GM23248 (cell line): ENCODE data around the gene SMG7. TPM values are rescaled to one million over a fixed set of nuclear protein-coding genes. Genes with fewer than 3 reads are reported as not detected.

ENCODE experiments used
- DNase-seq: peaks from one replicate; pipeline ENCODE4 v3.0.0-alpha.2; 2015
- H2AFZ ChIP-seq: fragments of 200-600 bp; sonication (generic); 2 replicates; pipeline ENCODE4 v1.6.1; 2016; ENCODE audit warnings: antibody characterized with exemption
- H3F3A ChIP-seq: fragments of 200-600 bp; sonication (generic); 2 replicates; pipeline ENCODE4 v1.6.1; 2016; ENCODE audit warnings: mild to moderate bottlenecking, antibody characterized with exemption, mixed run types; ENCODE audit not compliant: insufficient read depth
- H3K27ac ChIP-seq: fragments of 200-600 bp; sonication (generic); 2 replicates; pipeline ENCODE4 v1.5.1; 2016; ENCODE audit warnings: mild to moderate bottlenecking
- H3K27me3 ChIP-seq: fragments of 200-600 bp; sonication (generic); replicated peaks from 2 replicates; pipeline ENCODE4 v1.6.1; 2016; ENCODE audit warnings: mild to moderate bottlenecking; ENCODE audit not compliant: insufficient read depth
- H3K36me3 ChIP-seq: fragments of 200-600 bp; sonication (generic); 2 replicates; pipeline ENCODE4 v1.6.1; 2016; ENCODE audit warnings: low read depth, mild to moderate bottlenecking
- H3K4me1 ChIP-seq: fragments of 200-600 bp; sonication (generic); 2 replicates; pipeline ENCODE4 v1.6.1; 2016; ENCODE audit warnings: mild to moderate bottlenecking; ENCODE audit not compliant: insufficient read depth
- H3K4me2 ChIP-seq: fragments of 200-600 bp; sonication (generic); one replicate; pipeline ENCODE4 v1.6.1; 2016; ENCODE audit warnings: mild to moderate bottlenecking; ENCODE audit not compliant: unreplicated experiment
- H3K4me3 ChIP-seq: fragments of 200-600 bp; sonication (generic); 2 replicates; pipeline ENCODE4 v1.5.1; 2016; ENCODE audit warnings: mild to moderate bottlenecking
- H3K79me2 ChIP-seq: fragments of 200-600 bp; sonication (generic); 2 replicates; pipeline ENCODE4 v1.6.1; 2016; ENCODE audit warnings: mild to moderate bottlenecking; ENCODE audit not compliant: insufficient read depth
- H3K9ac ChIP-seq: fragments of 200-600 bp; sonication (generic); 2 replicates; pipeline ENCODE4 v1.6.1; 2016; ENCODE audit warnings: mild to moderate bottlenecking
- H3K9me2 ChIP-seq: fragments of 200-600 bp; sonication (generic); 2 replicates; pipeline ENCODE4 v1.6.1; 2016; ENCODE audit warnings: mixed run types, mild to moderate bottlenecking, moderate library complexity; ENCODE audit not compliant: insufficient read depth
- H3K9me3 ChIP-seq: fragments of 200-600 bp; sonication (generic); one replicate; pipeline ENCODE4 v1.6.1; 2017; ENCODE audit warnings: low read depth
- H4K20me1 ChIP-seq: fragments of 200-600 bp; sonication (generic); 2 replicates; pipeline ENCODE4 v1.6.0; 2016; ENCODE audit not compliant: insufficient read depth
- EZH2 ChIP-seq: fragments of 200-600 bp; sonication (generic); IDR thresholded peaks from 2 replicates; pipeline ENCODE4 v1.6.1; 2018; ENCODE audit warnings: antibody characterized with exemption, mild to moderate bottlenecking; ENCODE audit not compliant: insufficient read depth, poor library complexity, severe bottlenecking
- EZH2phosphoT487 ChIP-seq: fragments of 200-600 bp; sonication (generic); IDR thresholded peaks from 2 replicates; pipeline ENCODE4 v1.6.1; 2018; ENCODE audit warnings: antibody characterized with exemption, moderate library complexity, mild to moderate bottlenecking, low read depth; ENCODE audit not compliant: insufficient read depth
- WGBS, 2 experiments: methylation state at CpG; one replicate each; pipeline ENCODE4 v1.1.6; 2015 to 2017; ENCODE audit warnings: low lambda C conversion rate in 2 of 2, low coverage in 1 of 2; ENCODE audit errors: missing lambda C conversion rate in 2 of 2; 5-methylcytosine and 5-hydroxymethylcytosine counted together
- in situ Hi-C: fragments of 300-500 bp; cut with MboI; formaldehyde crosslinking; loops from 2 replicates; pipeline ENCODE4 v1.15.0; 2020
- polyA plus RNA-seq: library from polyadenylated mRNA; unstranded; fragments of >200 nt; fragmentation: Nextera tagmentation; extraction: Ambion mirVana; gene quantifications from 2 replicates; pipeline ENCODE4 v1.2.1, GENCODE V29; 2016
- total RNA-seq: library from RNA; depleted of rRNA; stranded (reverse); fragments of >200 nt; shearing (Covaris generic); gene quantifications from 2 replicates; pipeline ENCODE4 v1.2.3, GENCODE V29; 2014

The SMG7 gene
- total and polyA plus RNA-seq, 2 experiments from 2014 or later: 18.7 to 32.8 TPM

GRCh38 chr1:183461350-183461749, 10.9 kb upstream of the SMG7 start:
- Histone ChIP-seq H3K79me2 (no peaks in the 10 kb centered on the region), H2AFZ (peak overlapping the region; percentile 17; the same call in 1 of the 2 replicates), H3K4me3 (no peak overlapping the region), H3K4me2 (no peak overlapping the region), H3K27ac (no peak overlapping the region), H3K36me3 (no peaks in the 10 kb centered on the region), H4K20me1 (no peaks in the 10 kb centered on the region), H3K9me3 (no peaks in the 10 kb centered on the region), H3K9ac (no peak overlapping the region), H3K9me2 (no peaks in the 10 kb centered on the region), H3F3A (no peaks in the 10 kb centered on the region), H3K27me3 (0 out of 2 replicates have a peak, but pooled peaks cover 7% of the 10 kb centered on the region), H3K4me1 (no peaks in the 10 kb centered on the region)
- WGBS, 2 experiments: 40 to 44% methylated on average over 1 of the region's 1 CpG
- in situ Hi-C loops: no loop called here
- peak; percentile 22 for DNase-seq
- no peak for TF ChIP-seq EZH2
- TF ChIP-seq EZH2phosphoT487: no peak

- Histone ChIP-seq H4K20me1 (no peaks in the 10 kb centered on the region), H2AFZ (no peak overlapping the region), H3K27me3 (0 out of 2 replicates have a peak, but pooled peaks cover 7% of the 10 kb centered on the region), H3K9me3 (no peaks in the 10 kb centered on the region), H3K9ac (no peak overlapping the region), H3F3A (no peaks in the 10 kb centered on the region), H3K9me2 (no peaks in the 10 kb centered on the region), H3K4me1 (0 out of 2 replicates have a peak, but pooled peaks cover 4% of the 10 kb centered on the region), H3K79me2 (no peaks in the 10 kb centered on the region), H3K4me2 (no peak overlapping the region), H3K27ac (no peak overlapping the region), H3K4me3 (no peak overlapping the region), H3K36me3 (no peaks in the 10 kb centered on the region)
- DNase-seq: no peak
- TF ChIP-seq EZH2 (no peak), EZH2phosphoT487 (no peak)
- in situ Hi-C loops: no loop called here
- 14 to 15% methylated on average over 2 of the region's 2 CpGs for WGBS, 2 experiments
Measured at GRCh38 chr1:183463566-183463965, 8.7 kb upstream of the SMG7 start.

- in situ Hi-C loops: no loop called here
- peaks cover 9% of the 10 kb centered on the region; the same call in 1 of the 2 replicates for H3K4me1 ChIP-seq
- no peaks in the 10 kb centered on the region for H4K20me1 ChIP-seq
- H3K27me3 ChIP-seq: 0 out of 2 replicates have a peak, but pooled peaks cover 7% of the 10 kb centered on the region
- no peak for DNase-seq
- 46 to 64% methylated on average over 2 of the region's 2 CpGs for WGBS, 2 experiments
- TF ChIP-seq EZH2phosphoT487 (no peak), EZH2 (no peak)
- no peak overlapping the region for H3K9ac ChIP-seq
- no peaks in the 10 kb centered on the region for H3K9me3 ChIP-seq
- no peaks in the 10 kb centered on the region for H3K9me2 ChIP-seq
- no peak overlapping the region for H3K4me2 ChIP-seq
- H2AFZ ChIP-seq: no peak overlapping the region
- no peaks in the 10 kb centered on the region for H3K36me3 ChIP-seq
- H3F3A ChIP-seq: peaks cover 7% of the 10 kb centered on the region
- H3K4me3 ChIP-seq: no peak overlapping the region
- H3K79me2 ChIP-seq: no peaks in the 10 kb centered on the region
- no peak overlapping the region for H3K27ac ChIP-seq
Measured at GRCh38 chr1:183466781-183467180, 5.5 kb upstream of the SMG7 start.

- peaks cover 9% of the 10 kb centered on the region; the same call in 1 of the 2 replicates for H3K4me1 ChIP-seq
- no peaks in the 10 kb centered on the region for H3K9me3 ChIP-seq
- no peak overlapping the region for H3K4me2 ChIP-seq
- no peak overlapping the region for H3K9ac ChIP-seq
- no peak overlapping the region for H2AFZ ChIP-seq
- H3K27me3 ChIP-seq: 0 out of 2 replicates have a peak, but pooled peaks cover 7% of the 10 kb centered on the region
- H3K79me2 ChIP-seq: peaks cover 4% of the 10 kb centered on the region
- H4K20me1 ChIP-seq: no peaks in the 10 kb centered on the region
- H3K27ac ChIP-seq: no peak overlapping the region
- TF ChIP-seq EZH2phosphoT487: no peak
- no peak for TF ChIP-seq EZH2
- in situ Hi-C loops: no loop called here
- H3K9me2 ChIP-seq: no peaks in the 10 kb centered on the region
- 31 to 59% methylated on average over 1 of the region's 1 CpG for whole genome bisulfite sequencing, 2 experiments
- H3K4me3 ChIP-seq: no peak overlapping the region
- peaks cover 7% of the 10 kb centered on the region for H3F3A ChIP-seq
- no peaks in the 10 kb centered on the region for H3K36me3 ChIP-seq
- DNase-seq: peak; percentile 24
Measured at GRCh38 chr1:183467687-183468086, 4.6 kb upstream of the SMG7 start.
